OCI-LY3 (cell line): ENCODE data around the gene BAIAP2L1.

Experiments
- H2AFZ ChIP-seq: fragments of 200-600, 300-600 bp; shearing (Covaris generic); 2 replicates; pipeline ENCODE4 v1.6.0; 2014; ENCODE audit warnings: antibody characterized with exemption, low read depth, low read length
- H3K27ac ChIP-seq: fragments of 200-600, 300-600 bp; sonication (generic); 2 replicates; pipeline ENCODE4 v1.5.1; 2014; ENCODE audit warnings: mild to moderate bottlenecking, low read length, moderate library complexity, mixed read lengths
- H3K27me3 ChIP-seq: fragments of 200-600, 300-600 bp; sonication (generic); 2 replicates; pipeline ENCODE4 v1.6.1; 2014; ENCODE audit warnings: low read depth, low read length, mixed read lengths
- H3K36me3 ChIP-seq: fragments of 200-600, 300-600 bp; sonication (generic); replicated peaks from 2 replicates; pipeline ENCODE3; 2014; ENCODE audit warnings: low read depth, low read length, mixed read lengths
- H3K4me1 ChIP-seq: fragments of 300-600, 200-600 bp; sonication (generic); 2 replicates; pipeline ENCODE4 v1.6.1; 2014; ENCODE audit warnings: low read length, mixed read lengths
- H3K4me2 ChIP-seq: fragments of 200-600, 300-600 bp; sonication (generic); 2 replicates; pipeline ENCODE4 v1.6.1; 2014; ENCODE audit warnings: low read length, mixed read lengths
- H3K4me3 ChIP-seq: fragments of 300-600, 200-600 bp; sonication (generic); 2 replicates; pipeline ENCODE4 v1.5.1; 2014; ENCODE audit warnings: antibody characterized with exemption, mild to moderate bottlenecking, low read length, moderate library complexity
- H3K79me2 ChIP-seq: fragments of 300-600, 200-600 bp; shearing (Covaris generic); 2 replicates; pipeline ENCODE4 v1.6.1; 2014; ENCODE audit warnings: mild to moderate bottlenecking, low read length, mixed read lengths
- H3K9ac ChIP-seq: fragments of 300-600, 200-600 bp; shearing (Covaris generic); 2 replicates; pipeline ENCODE4 v1.6.0; 2014; ENCODE audit warnings: mild to moderate bottlenecking, low read length, moderate library complexity
- H3K9me3 ChIP-seq: fragments of 200-600, 300-600 bp; shearing (Covaris generic); 2 replicates; pipeline ENCODE4 v1.6.1; 2014; ENCODE audit warnings: low read length, mixed read lengths; ENCODE audit not compliant: insufficient read depth
- H4K20me1 ChIP-seq: fragments of 200-600, 300-600 bp; sonication (generic); 2 replicates; pipeline ENCODE4 v1.6.1; 2016; ENCODE audit warnings: low read length, mixed read lengths; ENCODE audit not compliant: insufficient read depth
- CTCF ChIP-seq: fragments of 200-600, 300-600 bp; sonication (generic); IDR thresholded peaks from 2 replicates; pipeline ENCODE4 v1.5.1; 2014; ENCODE audit warnings: antibody characterized with exemption, low read length, low read depth
- EZH2phosphoT487 ChIP-seq: fragments of 200-600 bp; shearing (Covaris generic); IDR thresholded peaks from 2 replicates; pipeline ENCODE4 v1.6.1; 2018; ENCODE audit warnings: antibody characterized with exemption, mixed run types, low read depth

The BAIAP2L1 gene

GRCh38 chr7:98286093-98286539 is 114.8 kb downstream of the BAIAP2L1 start:
- Histone ChIP-seq H2AFZ (no peak overlapping the region), H3K27ac (no peak overlapping the region), H3K4me1 (peaks cover 9% of the 10 kb centered on the region), H3K9me3 (no peaks in the 10 kb centered on the region), H3K79me2 (peaks cover 38% of the 10 kb centered on the region), H3K9ac (no peak overlapping the region), H3K27me3 (no peaks in the 10 kb centered on the region), H3K4me2 (no peak overlapping the region), H3K4me3 (no peak overlapping the region), H4K20me1 (peaks cover 65% of the 10 kb centered on the region), H3K36me3 (peaks cover 5% of the 10 kb centered on the region)
- TF ChIP-seq EZH2phosphoT487: no peak
- TF ChIP-seq CTCF: no peak

DNA sequence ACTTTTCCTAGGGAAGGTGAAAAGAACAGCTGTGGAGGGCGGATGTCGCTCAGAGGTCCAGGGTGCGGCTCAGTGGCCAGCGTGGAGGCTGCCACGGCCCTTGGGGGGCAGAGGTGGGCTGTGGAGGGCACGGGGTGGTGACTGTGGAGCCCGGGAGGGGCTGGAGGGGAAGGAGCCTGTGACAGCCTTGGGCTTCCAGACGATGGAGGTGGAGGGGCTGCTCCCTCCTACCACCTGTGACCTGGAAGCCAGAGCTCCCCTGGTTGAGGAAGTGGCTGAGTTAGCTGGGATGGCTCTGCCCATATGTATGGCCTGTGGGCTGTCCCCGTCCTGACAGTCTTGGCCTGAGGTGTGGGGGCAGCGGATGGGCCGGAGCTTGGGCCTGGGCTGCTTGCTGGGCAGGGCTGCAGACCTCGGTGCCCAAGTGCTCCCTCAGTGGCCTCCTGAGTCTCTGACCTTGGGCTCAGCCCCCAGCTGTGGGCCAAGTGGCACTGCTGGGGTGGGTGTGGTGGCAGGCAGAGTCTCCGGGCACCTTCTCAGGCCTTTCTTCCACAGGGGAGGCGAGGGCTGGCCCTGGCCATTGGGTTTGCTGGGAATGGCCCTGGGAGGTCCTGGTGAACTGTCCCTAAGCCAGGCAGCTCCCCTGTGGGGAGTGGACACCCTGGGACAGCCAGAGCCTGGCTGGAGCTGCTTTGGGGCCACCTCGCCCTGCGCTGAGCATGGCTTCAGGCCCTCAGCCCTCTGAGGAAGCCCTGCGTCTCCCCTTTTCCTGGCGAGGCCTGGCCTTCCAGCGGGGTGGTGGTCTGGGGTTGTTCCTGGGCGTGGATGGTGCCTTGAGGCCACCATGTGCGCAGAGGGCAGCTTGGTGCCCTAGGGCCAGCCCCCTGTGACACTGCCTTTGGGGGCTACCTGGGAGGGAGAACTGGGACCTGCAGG is 115.5 kb downstream of the BAIAP2L1 start:
- Histone ChIP-seq H3K9me3 (no peaks in the 10 kb centered on the region), H3K4me1 (peaks cover 9% of the 10 kb centered on the region), H3K27me3 (no peaks in the 10 kb centered on the region), H3K4me2 (no peak overlapping the region), H3K79me2 (peaks cover 38% of the 10 kb centered on the region), H3K36me3 (peaks cover 5% of the 10 kb centered on the region), H3K4me3 (no peak overlapping the region), H3K9ac (no peak overlapping the region), H3K27ac (no peak overlapping the region), H4K20me1 (peaks cover 65% of the 10 kb centered on the region), H2AFZ (no peak overlapping the region)
- no peak for TF ChIP-seq EZH2phosphoT487
- no peak for TF ChIP-seq CTCF

DNA sequence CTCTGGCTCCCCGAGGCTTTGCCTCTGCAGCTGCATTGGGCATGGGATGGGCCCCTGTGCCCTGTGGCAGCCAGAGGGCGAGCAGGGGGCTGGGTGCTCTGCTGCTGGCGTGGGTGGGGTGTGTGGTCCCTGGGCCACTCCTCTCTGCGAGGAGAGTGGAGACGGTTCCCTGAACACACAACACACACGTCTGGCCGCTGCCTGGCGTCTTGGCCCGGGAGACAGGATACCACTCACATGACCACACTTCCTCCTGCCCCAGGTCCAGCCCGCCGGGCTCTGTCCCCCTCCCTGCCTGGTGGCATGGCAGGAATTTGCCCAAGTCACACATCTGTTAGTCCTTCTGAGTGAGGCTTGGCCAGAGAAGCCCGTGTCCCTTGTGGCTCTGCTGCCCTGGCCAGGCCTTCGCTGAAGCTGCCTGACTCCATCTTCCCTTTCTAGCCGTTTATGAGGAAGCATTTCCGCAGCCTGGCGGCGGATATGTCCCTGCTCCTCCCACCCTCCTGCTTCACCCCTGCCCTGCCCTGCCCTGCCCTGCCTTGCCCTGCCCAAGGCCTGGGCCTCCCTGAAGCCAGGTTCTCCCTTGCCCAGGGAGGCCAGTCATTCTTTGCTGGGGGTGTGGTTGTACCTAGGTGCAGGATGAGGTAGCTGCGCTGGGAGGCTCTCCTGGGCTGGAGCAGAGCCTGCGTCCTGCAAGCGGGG is 116.4 kb downstream of the BAIAP2L1 start:
- Histone ChIP-seq H4K20me1 (peaks cover 61% of the 10 kb centered on the region), H3K36me3 (peaks cover 5% of the 10 kb centered on the region), H3K4me1 (peaks cover 9% of the 10 kb centered on the region), H3K27ac (no peak overlapping the region), H3K9ac (no peak overlapping the region), H3K79me2 (peaks cover 38% of the 10 kb centered on the region), H3K4me2 (no peak overlapping the region), H3K4me3 (no peak overlapping the region), H3K9me3 (no peaks in the 10 kb centered on the region), H3K27me3 (no peaks in the 10 kb centered on the region), H2AFZ (no peak overlapping the region)
- TF ChIP-seq EZH2phosphoT487: no peak
- no peak for TF ChIP-seq CTCF

DNA sequence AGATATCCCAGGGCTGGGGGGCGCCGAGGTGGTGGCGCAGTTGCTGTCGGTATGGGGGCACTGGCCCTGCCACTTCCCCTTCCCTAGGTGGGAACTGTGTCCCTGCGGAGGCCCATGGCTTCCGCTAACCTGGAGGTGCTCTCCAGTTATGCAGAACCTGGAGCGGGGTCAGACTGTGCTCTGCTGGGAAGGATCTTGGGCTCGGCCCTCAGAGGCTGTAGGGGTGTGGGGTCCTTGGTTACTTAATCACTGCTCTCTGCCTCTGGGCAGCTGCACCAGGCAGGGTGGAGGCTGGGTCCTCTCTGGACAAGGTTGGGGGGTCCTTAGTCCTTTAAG is 117.0 kb downstream of the BAIAP2L1 start:
- Histone ChIP-seq H2AFZ (no peak overlapping the region), H3K4me1 (peaks cover 9% of the 10 kb centered on the region), H3K4me3 (no peak overlapping the region), H3K4me2 (no peak overlapping the region), H3K36me3 (peaks cover 5% of the 10 kb centered on the region), H4K20me1 (peaks cover 57% of the 10 kb centered on the region), H3K27ac (no peak overlapping the region), H3K9ac (no peak overlapping the region), H3K79me2 (peaks cover 38% of the 10 kb centered on the region), H3K27me3 (no peaks in the 10 kb centered on the region), H3K9me3 (no peaks in the 10 kb centered on the region)
- TF ChIP-seq EZH2phosphoT487 (no peak), CTCF (no peak)
